CD4-positive, alpha-beta memory T cell (primary cell): ENCODE results near the gene ERP29. TPM values are rescaled to one million over a fixed set of nuclear protein-coding genes. Genes with fewer than 3 reads are reported as not detected.

Experiments
- CTCF ChIA-PET: fragments of 350-600 bp; sonication (Branson Sonifier 250); formaldehyde crosslinking; loops from one replicate; lab custom pipeline; 2021; ENCODE audit warnings: inconsistent platforms; ENCODE audit not compliant: partially characterized antibody; lab: Charles Lee
- POLR2A ChIA-PET: fragments of 350-600 bp; sonication (Branson Sonifier 250); formaldehyde crosslinking; loops from one replicate; lab custom pipeline; 2021; ENCODE audit not compliant: partially characterized antibody; lab: Charles Lee
- DNase-seq, 5 donors: peaks; one replicate each; pipeline versions ENCODE4 v3.0.0 to v3.0.0-alpha.2; 2020 to 2022; ENCODE audit warnings: mixed read lengths in 1 of 5
- H3K27ac ChIP-seq: one replicate; pipeline ENCODE4 v1.7.0; 2013; ENCODE audit warnings: low read depth, low read length
- H3K27me3 ChIP-seq: 2 replicates; pipeline ENCODE4 v1.7.0; 2013; ENCODE audit warnings: mild to moderate bottlenecking, low read length, moderate library complexity; ENCODE audit not compliant: insufficient read depth
- H3K36me3 ChIP-seq: 2 replicates; pipeline ENCODE4 v1.7.0; 2013; ENCODE audit warnings: mild to moderate bottlenecking, low read length, moderate library complexity; ENCODE audit not compliant: insufficient read depth
- H3K4me1 ChIP-seq: 2 replicates; pipeline ENCODE4 v1.7.0; 2013; ENCODE audit warnings: mild to moderate bottlenecking, low read length, moderate library complexity; ENCODE audit not compliant: insufficient read depth
- H3K4me3 ChIP-seq, 2 donors: one replicate each; pipeline ENCODE4 v1.7.0; 2013; ENCODE audit warnings: low read length in 2 of 2, mild to moderate bottlenecking in 1 of 2
- H3K9me3 ChIP-seq, 2 donors: one replicate each; pipeline ENCODE4 v1.7.0; 2013; ENCODE audit warnings: low read length in 2 of 2, control low read depth in 1 of 2; ENCODE audit not compliant: control insufficient read depth in 1 of 2
- H3K27ac Mint-ChIP-seq, 7 donors: one replicate each; pipeline ENCODE4 v1.8.0; 2020 to 2021; ENCODE audit warnings: mixed read lengths in 7 of 7, mild to moderate bottlenecking in 6 of 7, inconsistent platforms in 3 of 7, moderate library complexity in 3 of 7
- H3K27me3 Mint-ChIP-seq, 2 donors: one replicate each; pipeline ENCODE4 v1.8.0; 2020 to 2021; ENCODE audit warnings: mixed read lengths in 2 of 2
- H3K36me3 Mint-ChIP-seq, 2 donors: one replicate each; pipeline ENCODE4 v1.8.0; 2020 to 2021; ENCODE audit warnings: mixed read lengths in 2 of 2, inconsistent platforms in 1 of 2, mild to moderate bottlenecking in 1 of 2
- H3K4me1 Mint-ChIP-seq, 4 donors: one replicate each; pipeline ENCODE4 v1.8.0; 2020 to 2021; ENCODE audit warnings: mixed read lengths in 4 of 4, mild to moderate bottlenecking in 1 of 4
- H3K4me3 Mint-ChIP-seq, 8 donors: one replicate each; pipeline ENCODE4 v1.8.0; 2020 to 2021; ENCODE audit warnings: mixed read lengths in 8 of 8, mild to moderate bottlenecking in 7 of 8, moderate library complexity in 6 of 8, inconsistent platforms in 3 of 8
- H3K9me3 Mint-ChIP-seq, 8 donors: one replicate each; pipeline ENCODE4 v1.8.0; 2020 to 2021; ENCODE audit warnings: mixed read lengths in 8 of 8, mild to moderate bottlenecking in 5 of 8, inconsistent platforms in 3 of 8, moderate library complexity in 1 of 8
- intact Hi-C: fragments of 100-400 bp; cut with micrococcal nuclease; formaldehyde crosslinking; loops from one replicate; pipeline ENCODE4 v1.15.1; 2023
- microRNA-seq: library from miRNA; unstranded; fragments of <30 nt; microRNA quantifications from one replicate; pipeline ENCODE4 v1.2.0, GENCODE V29; 2021; ENCODE audit warnings: borderline replicate concordance, borderline number of aligned reads, borderline microRNAs expressed, mixed read lengths
- polyA plus RNA-seq, 2 donors: library from polyadenylated mRNA; unstranded; fragments of 300-500 nt; fragmentation: Illumina TruSeq; gene quantifications; one replicate each; pipeline ENCODE4 v1.2.3, GENCODE V29; 2021
- total RNA-seq, 2 experiments: library from RNA; stranded (reverse); gene quantifications; one replicate each; pipeline ENCODE4 v1.2.3, GENCODE V29; 2021

Gene ERP29
- total and polyA plus RNA-seq, 4 experiments from 2014 or later = 183 to 250 (median 200) TPM

GRCh38 chr12:112061137-112061536 lies 47.9 kb downstream of the ERP29 start:
- H3K27me3 ChIP-seq = no peaks in the 10 kb centered on the region
- CTCF ChIA-PET = no interaction called here

GRCh38 chr12:112063273-112063672 lies 50.0 kb downstream of the ERP29 start:
- peaks cover 31 to 68% of the 10 kb centered on the region in 2 donors for H3K36me3 Mint-ChIP-seq
- no peaks in the 10 kb centered on the region for H3K9me3 Mint-ChIP-seq
- peaks cover 37% of the 10 kb centered on the region for H3K36me3 ChIP-seq
- H3K27ac Mint-ChIP-seq = no peak overlapping the region
- no peaks in the 10 kb centered on the region for H3K27me3 ChIP-seq
- ChIA-PET CTCF (no interaction called here), POLR2A (no interaction called here)
- H3K27me3 Mint-ChIP-seq = no peaks in the 10 kb centered on the region
- H3K9me3 ChIP-seq = no peaks in the 10 kb centered on the region
- no peak for DNase-seq
- intact Hi-C loops = no loop called here
- no peaks in the 10 kb centered on the region for H3K4me1 ChIP-seq
- H3K27ac ChIP-seq = no peak overlapping the region
- no peak overlapping the region for H3K4me3 Mint-ChIP-seq
- no peak overlapping the region for H3K4me3 ChIP-seq
- no peaks in the 10 kb centered on the region for H3K4me1 Mint-ChIP-seq

More at GRCh38 chr12:112061137-112061536, 47.9 kb downstream of the ERP29 start:
- no peaks in the 10 kb centered on the region for H3K9me3 ChIP-seq
- H3K4me3 Mint-ChIP-seq = no peak overlapping the region
- peaks cover 20% of the 10 kb centered on the region for H3K36me3 ChIP-seq
- no peak overlapping the region for H3K4me3 ChIP-seq
- POLR2A ChIA-PET = interaction anchor here (1.0 kb wide), 1 partner anchor 48 kb away, joined by 3 read pairs; the partner anchor contains the start of gene TMEM116
- intact Hi-C loops = no loop called here
- H3K27ac ChIP-seq = no peak overlapping the region
- H3K27me3 Mint-ChIP-seq = no peaks in the 10 kb centered on the region
- H3K27ac Mint-ChIP-seq = peak overlapping the region in 3 of 7 donors; percentile 42 to 47 (median 42)
- peaks cover 25 to 60% of the 10 kb centered on the region in 2 donors for H3K36me3 Mint-ChIP-seq
- peaks cover 0 to 2% (median 0%) of the 10 kb centered on the region in 4 donors for H3K4me1 Mint-ChIP-seq
- H3K9me3 Mint-ChIP-seq = no peaks in the 10 kb centered on the region
- no peak for DNase-seq
- H3K4me1 ChIP-seq = no peaks in the 10 kb centered on the region

- POLR2A ChIA-PET = no interaction called here
- no peaks in the 10 kb centered on the region for H3K4me1 ChIP-seq
- CTCF ChIA-PET = interaction anchor here (1.1 kb wide), 1 partner anchor 9 kb away, joined by 3 read pairs; no protein-coding TSS in a partner anchor
- H3K27me3 Mint-ChIP-seq = no peaks in the 10 kb centered on the region
- no peaks in the 10 kb centered on the region for H3K27me3 ChIP-seq
- H3K27ac Mint-ChIP-seq = peak overlapping the region in 3 of 7 donors; percentile 50 to 72 (median 52)
- H3K36me3 Mint-ChIP-seq = peaks cover 38 to 64% of the 10 kb centered on the region in 2 donors
- H3K4me3 ChIP-seq = no peak overlapping the region
- H3K4me1 Mint-ChIP-seq = no peaks in the 10 kb centered on the region
- DNase-seq = no peak
- H3K27ac ChIP-seq = no peak overlapping the region
- intact Hi-C loops = no loop called here
- H3K36me3 ChIP-seq = peaks cover 42% of the 10 kb centered on the region
- H3K9me3 Mint-ChIP-seq = no peaks in the 10 kb centered on the region
- no peaks in the 10 kb centered on the region for H3K9me3 ChIP-seq
- no peak overlapping the region for H3K4me3 Mint-ChIP-seq
Measured at GRCh38 chr12:112066566-112066965, 53.3 kb downstream of the ERP29 start.

Small RNA genes within 50 kb of the gene (microRNA-seq; reads per million reads assigned to microRNA genes)
- not detected for gene MIR3657

Other genes starting within 250 kb of the ERP29 start
- gene ALDH2, start 246.5 kb upstream of the ERP29 start, total RNA-seq = 1 to 10 TPM; 3.0 to 3.1 TPM
- under 1 TPM; 0.47 to 0.53 TPM for gene ALDH2, start 246.5 kb upstream of the ERP29 start, polyA plus RNA-seq
- 10 to 100 TPM; 59.6 to 68.1 TPM for gene MAPKAPK5, start 171.2 kb upstream of the ERP29 start, total RNA-seq
- gene MAPKAPK5, start 171.2 kb upstream of the ERP29 start, polyA plus RNA-seq = 10 to 100 TPM; 36.6 to 43.0 TPM
- gene TMEM116, start 261 bp upstream of the ERP29 start, total RNA-seq = 10 to 100 TPM; 47.3 to 50.6 TPM
- 10 to 100 TPM; 32.3 to 37.1 TPM for gene TMEM116, start 261 bp upstream of the ERP29 start, polyA plus RNA-seq
- 10 to 100 TPM; 28.7 to 35.3 TPM for gene NAA25, start 95.4 kb downstream of the ERP29 start, total RNA-seq
- gene NAA25, start 95.4 kb downstream of the ERP29 start, polyA plus RNA-seq = 10 to 100 TPM in 1 of 2 donors, 1 to 10 TPM in 1; 8.5 to 15.2 TPM
- gene TRAFD1, start 112.1 kb downstream of the ERP29 start, total RNA-seq = 10 to 100 TPM; 38.7 to 42.7 TPM
- gene TRAFD1, start 112.1 kb downstream of the ERP29 start, polyA plus RNA-seq = 10 to 100 TPM; 60.4 to 71.2 TPM